HEK293 (cell line): ENCODE measurements around the gene FNDC10.

Experiments
- CTCF ChIP-seq: fragments of 450-650 bp; formaldehyde crosslinking; IDR thresholded peaks from 2 replicates; pipeline ENCODE4 v1.5.1; 2016; ENCODE audit warnings: missing biosample characterization, missing genetic modification characterization
- YY1 ChIP-seq: fragments of 450-650 bp; formaldehyde crosslinking; IDR thresholded peaks from 2 replicates; pipeline ENCODE4 v1.5.1; 2018; ENCODE audit warnings: missing biosample characterization, missing genetic modification characterization
- ZBTB21 ChIP-seq: fragments of 450-650 bp; formaldehyde crosslinking; IDR thresholded peaks from 2 replicates; pipeline ENCODE4 v1.5.1; 2017; ENCODE audit warnings: missing biosample characterization, missing genetic modification characterization
- ZBTB26 ChIP-seq: fragments of 450-650 bp; formaldehyde crosslinking; optimal IDR thresholded peaks from 2 replicates; pipeline ENCODE3; 2016; ENCODE audit warnings: missing biosample characterization, mild to moderate bottlenecking, missing genetic modification characterization
- ZBTB6 ChIP-seq: fragments of 450-650 bp; formaldehyde crosslinking; IDR thresholded peaks from 2 replicates; pipeline ENCODE4 v1.5.1; 2017; ENCODE audit warnings: missing biosample characterization, missing genetic modification characterization
- ZNF362 ChIP-seq: fragments of 450-650 bp; formaldehyde crosslinking; IDR thresholded peaks from 2 replicates; pipeline ENCODE4 v1.5.1; 2016; ENCODE audit warnings: missing biosample characterization, missing genetic modification characterization
- ZNF449 ChIP-seq: fragments of 450-650 bp; formaldehyde crosslinking; IDR thresholded peaks from 2 replicates; pipeline ENCODE4 v1.5.1; 2017; ENCODE audit warnings: missing biosample characterization, mild to moderate bottlenecking, missing genetic modification characterization, moderate library complexity
- ZNF624 ChIP-seq: fragments of 450-650 bp; formaldehyde crosslinking; IDR thresholded peaks from 2 replicates; pipeline ENCODE4 v1.5.1; 2017; ENCODE audit warnings: missing biosample characterization, missing genetic modification characterization
- ZNF747 ChIP-seq: fragments of 450-650 bp; formaldehyde crosslinking; IDR thresholded peaks from 2 replicates; pipeline ENCODE4 v1.5.1; 2016; ENCODE audit warnings: missing biosample characterization, missing genetic modification characterization

- TF ChIP-seq ZNF624 (tag by site-specific recombination) (no peak), ZNF747 (tag by site-specific recombination) (no peak), CTCF (no peak), ZBTB26 (tag by site-specific recombination) (no peak), YY1 (tag by site-specific recombination) (no peak), ZNF362 (tag by site-specific recombination) (no peak), ZNF449 (tag by site-specific recombination) (no peak), ZBTB6 (tag by site-specific recombination) (no peak), ZBTB21 (no peak)
Measured at GRCh38 chr1:1620433-1621139, 20.7 kb upstream of the FNDC10 start.
